CD4-positive, alpha-beta T cell treated with Interleukin-15 for 1 hour (primary cell): Measurements from ENCODE around the gene LBP.
"Not testable (repeated sequence)": the region's sequence is repeated elsewhere in the genome, so short reads cannot be mapped to it uniquely, and the experiment has no call there.

Source experiments
- DNase-seq: peaks from one replicate; pipeline ENCODE4 v3.0.0-alpha.2; 2020

Gene LBP, protein sequence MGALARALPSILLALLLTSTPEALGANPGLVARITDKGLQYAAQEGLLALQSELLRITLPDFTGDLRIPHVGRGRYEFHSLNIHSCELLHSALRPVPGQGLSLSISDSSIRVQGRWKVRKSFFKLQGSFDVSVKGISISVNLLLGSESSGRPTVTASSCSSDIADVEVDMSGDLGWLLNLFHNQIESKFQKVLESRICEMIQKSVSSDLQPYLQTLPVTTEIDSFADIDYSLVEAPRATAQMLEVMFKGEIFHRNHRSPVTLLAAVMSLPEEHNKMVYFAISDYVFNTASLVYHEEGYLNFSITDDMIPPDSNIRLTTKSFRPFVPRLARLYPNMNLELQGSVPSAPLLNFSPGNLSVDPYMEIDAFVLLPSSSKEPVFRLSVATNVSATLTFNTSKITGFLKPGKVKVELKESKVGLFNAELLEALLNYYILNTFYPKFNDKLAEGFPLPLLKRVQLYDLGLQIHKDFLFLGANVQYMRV

DNA sequence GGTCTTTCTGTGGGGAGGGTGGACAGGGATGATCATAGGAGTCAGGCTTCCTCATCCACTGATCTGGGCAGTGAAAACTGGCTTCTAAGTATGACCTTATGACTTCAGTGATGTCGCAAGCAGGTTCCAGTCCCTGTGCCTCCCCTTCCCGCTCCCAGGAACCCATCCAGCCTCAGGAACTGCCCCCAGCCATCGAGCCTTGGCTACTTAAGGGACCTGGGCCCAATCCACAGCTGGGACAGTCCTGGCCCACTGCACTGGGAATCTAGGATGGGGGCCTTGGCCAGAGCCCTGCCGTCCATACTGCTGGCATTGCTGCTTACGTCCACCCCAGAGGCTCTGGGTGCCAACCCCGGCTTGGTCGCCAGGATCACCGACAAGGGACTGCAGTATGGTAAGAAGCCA is at the start of gene LBP:
TSS of gene LBP (plus strand) at position 236 of the 405 bp plus-strand sequence. CDS start at position 271, 35 bp downstream.
- DNase-seq = no peak

DNA sequence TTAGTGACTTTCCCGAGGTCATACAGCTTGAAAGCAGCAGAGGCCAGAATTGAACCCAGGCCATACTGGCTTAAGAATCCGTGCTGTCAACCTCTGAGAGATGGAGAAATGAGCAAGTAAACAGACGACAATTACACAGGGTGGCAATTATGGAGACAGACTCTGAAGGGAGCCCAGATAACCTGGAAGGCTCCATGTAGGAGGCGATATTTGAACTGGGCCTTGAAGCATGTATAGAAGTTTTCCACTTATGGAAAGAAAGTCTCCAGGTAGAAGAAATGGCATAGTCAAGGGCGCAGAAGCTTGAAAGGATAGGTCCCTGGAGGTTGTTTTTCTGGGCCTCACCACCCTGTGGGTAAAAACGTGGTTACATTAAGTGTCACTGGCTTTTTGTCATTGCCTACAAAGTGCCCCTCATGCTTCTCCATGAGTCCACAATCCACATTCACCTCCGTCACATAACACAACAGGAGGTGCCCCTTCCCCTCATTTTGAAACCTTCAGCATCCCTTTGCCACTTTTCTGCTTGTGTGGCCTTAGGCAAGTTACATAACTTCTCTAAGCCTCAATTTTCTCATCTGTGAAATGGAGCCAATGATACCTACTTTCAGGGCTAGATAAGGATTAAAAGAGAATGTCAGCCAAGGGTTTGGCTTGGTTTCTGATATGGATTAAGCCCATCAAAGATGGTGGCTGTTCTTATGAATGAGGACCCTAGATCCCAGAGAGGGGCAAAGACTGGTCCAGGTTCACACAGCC is 48.2 kb upstream of the LBP start:
- no peak for DNase-seq

DNA sequence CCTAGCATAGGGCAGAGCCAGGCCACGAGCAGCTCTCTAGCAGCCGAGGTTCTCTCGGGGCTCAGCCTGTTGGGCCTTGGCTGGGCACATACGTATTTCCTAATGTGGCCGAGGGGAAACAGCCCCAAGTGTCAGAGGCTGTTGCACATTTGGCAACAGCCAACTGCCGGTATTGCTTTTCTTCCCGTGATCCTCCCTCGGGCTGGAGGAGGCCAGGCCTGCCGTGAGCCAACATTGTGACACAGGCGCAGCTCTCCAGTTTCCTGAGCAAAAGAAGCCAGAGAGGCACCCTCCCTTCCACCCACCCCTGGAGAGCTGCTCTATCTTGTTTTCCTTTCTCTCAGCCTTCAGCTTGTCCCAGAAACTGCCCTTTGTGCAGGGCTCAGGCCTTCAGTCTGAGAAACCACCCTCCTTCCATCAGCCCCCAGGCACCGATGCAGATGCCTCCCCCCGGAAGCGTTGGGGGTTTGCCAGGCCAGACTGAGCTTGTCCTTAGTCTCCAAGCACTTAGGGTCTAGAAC is 47.5 kb upstream of the LBP start:
- DNase-seq = peak; percentile 51

DNA sequence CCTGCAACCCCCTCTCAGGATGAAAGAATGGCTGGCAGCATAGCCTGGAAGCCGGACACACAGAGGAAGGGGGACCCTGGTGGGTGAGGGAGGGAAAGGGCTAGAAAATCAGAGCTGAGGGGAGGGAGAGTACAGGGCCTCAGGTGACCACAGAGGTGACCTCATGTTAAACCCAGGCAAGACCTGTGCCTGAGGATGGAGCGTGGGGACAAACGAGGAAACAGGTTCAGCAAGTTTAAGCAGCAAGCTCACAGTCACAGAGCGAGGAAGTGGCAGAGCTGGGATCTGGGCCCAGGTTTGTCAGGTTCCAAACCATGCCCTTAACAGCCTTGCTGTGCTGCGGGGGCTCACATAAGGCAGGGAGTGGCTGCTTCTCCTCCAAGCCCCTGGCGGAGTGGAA is 46.3 kb upstream of the LBP start:
- no peak for DNase-seq

DNA sequence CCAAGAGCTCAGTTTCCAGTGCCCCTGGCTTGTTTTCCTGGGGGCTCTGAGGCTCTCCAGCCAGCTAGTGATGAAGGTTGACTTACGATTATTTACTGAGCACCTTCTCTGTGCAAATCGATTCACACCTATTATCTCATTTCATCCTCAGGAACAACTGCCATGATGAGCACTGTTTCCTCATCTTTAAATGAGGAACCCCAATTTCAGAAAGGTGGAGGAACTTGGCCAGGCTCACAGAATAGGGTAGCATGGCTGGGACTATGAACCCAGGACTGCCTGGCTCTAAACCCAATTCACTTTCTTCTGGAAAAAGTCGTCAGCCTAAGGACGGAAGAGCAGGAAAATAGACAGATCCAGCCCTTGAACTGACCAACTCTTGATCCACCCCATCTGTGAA is 45.8 kb upstream of the LBP start:
- DNase-seq = no peak

DNA sequence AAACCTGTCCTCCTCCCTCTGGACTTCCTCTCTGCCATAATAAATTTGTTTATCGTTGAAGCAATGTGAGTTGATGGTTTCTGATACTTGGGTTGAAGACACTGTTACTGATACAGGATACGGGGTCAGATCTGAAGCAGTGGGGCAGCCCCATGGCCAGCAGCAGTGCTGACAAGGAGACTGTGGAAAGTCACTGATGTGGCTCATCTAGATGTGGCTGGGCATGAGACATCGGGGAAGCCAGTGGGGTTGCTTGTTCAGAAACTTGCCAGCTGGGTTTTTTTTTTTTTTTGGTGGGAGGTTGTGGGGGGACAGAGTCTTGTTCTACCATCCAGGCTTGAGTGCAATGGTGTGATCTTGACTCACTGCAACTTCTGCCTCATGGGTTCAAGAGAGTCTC is 45.0 kb upstream of the LBP start:
- DNase-seq = no peak

DNA sequence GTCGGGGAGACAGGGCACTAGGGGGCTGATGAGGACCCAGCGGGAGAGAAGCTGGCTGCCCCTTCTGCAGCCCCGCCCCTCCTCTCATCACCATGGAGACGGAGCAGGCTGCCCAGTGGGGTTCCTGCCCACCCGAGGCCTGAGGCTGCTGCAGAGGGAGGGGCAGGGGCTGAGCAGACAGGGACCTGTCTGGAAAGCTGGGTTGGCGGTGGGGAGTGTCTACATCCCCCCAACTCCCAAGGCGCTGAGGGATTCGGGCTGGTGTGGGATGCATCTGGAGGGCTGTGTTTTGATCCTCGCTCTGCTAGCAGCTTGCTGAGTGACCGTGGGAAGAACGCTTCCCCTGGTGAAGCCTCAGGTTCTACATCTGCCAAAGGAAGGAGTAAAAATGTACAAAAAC is 43.5 kb upstream of the LBP start:
- no peak for DNase-seq

DNA sequence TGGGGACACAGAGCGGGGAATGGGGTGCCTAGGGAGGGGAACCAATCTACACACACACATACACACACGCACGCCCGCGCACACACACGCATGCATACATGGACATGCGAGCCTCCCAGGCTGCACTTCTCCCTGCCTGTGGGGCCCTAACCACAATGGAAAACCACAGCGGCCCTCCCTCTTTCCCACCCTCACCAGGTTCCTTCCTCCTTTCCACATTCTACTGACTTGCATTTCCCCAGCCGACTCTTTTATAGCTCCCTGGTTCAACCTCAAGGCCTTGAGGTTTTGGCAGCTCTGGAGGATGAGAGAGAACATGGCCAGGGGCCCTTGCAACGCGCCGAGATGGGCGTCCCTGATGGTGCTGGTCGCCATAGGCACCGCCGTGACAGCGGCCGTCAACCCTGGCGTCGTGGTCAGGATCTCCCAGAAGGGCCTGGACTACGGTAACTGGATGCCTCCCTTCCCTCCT is 42.3 kb upstream of the LBP start, which contains the start of gene BPI:
TSS of gene BPI (plus strand) at position 249 of the 472 bp plus-strand sequence. CDS start at position 317, 68 bp downstream.
- peak; percentile 54 for DNase-seq

DNA sequence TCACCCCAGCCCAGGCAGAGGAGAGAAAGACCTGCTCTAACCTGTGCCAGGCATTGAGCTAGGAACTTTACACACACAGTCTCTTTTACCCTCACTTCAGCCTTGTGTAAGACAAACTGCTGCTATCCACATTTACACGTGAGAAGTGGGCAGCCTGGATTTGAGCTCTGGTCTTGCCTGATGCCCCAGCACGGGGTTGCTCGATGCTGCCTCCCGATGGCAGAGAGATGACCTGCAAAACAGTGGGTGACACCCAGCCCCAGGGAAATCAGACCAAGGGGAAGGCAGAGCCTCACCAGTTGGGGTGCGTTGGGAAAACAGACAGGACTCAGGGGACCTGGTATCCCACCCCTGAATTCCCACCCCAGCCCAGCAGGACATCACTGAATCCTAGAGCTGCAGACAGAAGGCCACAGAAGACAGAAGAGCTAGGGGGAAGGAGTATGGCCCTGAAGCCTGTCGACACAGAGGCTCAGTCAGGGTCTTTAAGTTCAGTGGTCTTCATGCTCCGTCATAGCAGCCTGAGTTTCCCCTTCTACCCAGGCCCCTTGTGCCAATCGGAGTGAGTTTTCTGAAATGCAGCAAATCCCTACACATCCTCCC is 41.3 kb upstream of the LBP start:
- peak; percentile 37 for DNase-seq

DNA sequence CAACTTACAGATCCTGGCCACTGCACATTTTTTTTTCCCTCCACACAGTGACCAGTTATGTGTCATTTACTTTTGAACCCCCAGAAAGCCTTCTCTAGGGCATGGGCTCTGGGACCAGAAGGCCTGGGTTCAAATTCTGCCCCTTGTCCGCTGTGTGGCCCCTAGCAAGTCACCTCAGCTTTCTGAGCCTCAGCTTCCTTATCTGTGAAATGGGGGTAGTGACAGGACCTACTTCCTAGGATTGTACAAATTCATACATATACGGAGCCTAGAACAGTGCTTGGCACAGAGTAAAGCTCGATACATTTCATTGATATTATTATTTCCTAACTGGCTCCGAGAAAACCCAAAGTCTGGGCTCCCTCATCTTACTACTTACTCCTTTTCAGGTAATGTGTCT is 40.7 kb upstream of the LBP start:
- DNase-seq = no peak

DNA sequence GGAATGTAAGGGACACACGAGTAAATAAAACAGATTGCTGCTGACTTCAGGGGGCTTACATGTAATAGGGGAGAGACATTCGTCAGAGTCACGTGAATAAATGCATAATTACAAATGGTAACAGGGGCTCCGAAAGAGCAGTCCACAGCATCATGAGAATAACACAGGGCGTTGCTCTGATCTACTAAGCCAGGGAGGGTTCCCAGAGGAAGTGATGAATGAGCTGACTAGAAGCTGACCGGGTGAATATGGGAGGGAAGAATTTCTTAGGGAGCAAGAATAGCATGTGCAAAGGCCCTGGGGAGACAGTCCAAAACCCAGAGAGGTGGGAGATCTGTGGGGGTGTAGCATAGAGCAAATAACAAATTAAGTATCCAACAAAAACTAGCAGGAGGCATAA is 39.9 kb upstream of the LBP start:
- no peak for DNase-seq

DNA sequence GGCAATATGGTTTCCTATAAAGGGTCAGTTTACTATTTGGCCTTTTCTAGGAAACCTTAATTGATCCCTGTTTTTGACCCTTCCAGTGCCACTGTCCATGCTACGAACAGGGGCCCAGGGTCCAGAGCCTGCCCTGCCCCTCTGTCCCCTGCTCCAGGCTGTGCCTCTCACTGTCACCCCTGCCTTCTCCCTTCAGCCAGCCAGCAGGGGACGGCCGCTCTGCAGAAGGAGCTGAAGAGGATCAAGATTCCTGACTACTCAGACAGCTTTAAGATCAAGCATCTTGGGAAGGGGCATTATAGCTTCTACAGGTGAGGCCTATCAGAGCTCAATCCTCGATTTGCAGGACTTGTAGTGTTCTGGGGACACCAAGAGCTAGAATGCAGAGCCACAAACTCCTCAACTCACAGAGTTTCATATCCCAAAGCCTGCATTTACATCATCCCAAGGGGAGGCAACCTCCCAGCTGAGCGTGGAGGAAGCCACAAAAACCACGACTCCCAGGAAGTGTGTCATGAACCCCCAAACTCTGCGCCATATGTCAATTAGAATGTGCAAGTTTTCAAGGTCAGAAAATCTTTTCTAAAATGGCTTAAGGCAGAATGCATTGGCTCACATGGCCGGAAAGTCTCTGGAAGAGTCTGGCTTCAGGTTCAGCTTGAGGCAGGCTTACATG is 38.8 kb upstream of the LBP start:
- no peak for DNase-seq

DNA sequence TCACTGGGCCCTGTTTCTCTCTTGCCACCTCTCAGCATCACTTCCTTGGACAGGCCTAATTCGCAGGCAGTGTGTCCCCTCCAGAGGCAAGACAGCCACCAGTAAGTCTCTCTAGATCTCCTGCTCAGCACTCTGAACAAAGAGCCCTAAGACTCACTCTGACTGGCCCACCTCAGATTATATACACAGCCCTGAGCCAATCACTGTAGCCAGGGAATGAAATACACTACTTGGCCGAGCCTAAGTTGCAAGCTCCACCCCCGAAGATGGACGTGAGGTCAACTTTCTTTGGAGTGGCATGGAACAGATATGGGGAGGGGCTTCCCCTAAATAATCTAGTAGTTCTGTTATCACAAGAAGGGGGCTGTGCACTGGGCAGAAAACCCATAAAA is 38.2 kb upstream of the LBP start:
- DNase-seq = no peak

DNA sequence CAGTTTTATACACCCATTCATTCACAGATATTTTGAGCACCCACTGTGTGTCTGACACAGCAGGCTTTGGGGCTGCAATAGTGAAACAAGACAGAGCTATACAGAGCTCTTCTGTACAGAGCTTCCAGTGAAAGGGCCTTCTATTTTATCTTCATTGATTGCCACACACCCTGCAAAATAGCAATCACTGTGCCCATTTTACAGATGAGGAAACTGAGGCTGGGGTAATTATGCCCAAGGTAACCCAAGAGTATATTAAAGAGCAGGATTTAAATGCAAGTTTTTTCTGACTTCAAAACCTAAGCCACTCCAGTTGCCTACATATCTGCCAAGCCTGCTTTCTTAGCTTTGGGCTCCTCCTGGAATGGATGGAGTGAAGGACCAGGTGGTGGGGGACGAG is 37.8 kb upstream of the LBP start:
- no peak for DNase-seq

DNA sequence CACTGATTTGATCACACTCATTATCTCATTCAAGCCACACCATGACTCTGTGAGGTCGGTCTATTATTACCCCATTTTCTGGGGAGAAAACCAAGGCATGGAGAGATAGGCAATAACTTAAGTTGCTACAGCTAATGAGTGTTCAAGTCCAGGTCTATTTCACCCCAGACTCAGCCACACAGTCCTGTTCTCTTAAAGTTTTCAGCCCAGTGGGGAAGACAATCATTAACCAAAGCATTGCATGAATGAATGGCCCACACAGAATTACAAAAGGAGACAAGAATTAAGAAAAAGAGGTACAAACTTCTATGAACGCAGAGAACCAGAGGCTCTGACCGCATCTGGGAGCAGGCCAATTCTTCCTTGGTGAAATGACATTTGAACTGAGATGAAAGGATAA is 35.2 kb upstream of the LBP start:
- DNase-seq = no peak

DNA sequence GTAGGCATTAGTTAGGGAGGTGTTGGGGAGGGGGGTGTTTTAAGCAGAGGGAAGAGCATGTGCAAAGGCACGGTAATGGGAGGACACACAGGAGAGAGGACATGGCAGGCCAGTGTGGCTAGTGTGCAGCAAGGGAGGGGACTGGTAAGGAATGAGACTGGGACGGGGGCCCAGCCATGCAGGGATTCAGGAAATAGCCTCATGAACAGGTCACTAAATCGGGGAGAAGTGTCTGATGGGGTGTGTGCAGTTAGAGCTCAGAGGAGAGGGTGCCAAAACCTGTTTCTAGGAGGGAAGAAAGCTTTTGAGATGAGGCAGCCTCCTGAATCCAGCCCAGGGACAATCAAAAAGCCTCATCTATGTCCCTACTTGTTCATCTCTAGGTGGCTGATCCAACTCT is 34.8 kb upstream of the LBP start:
- no peak for DNase-seq

DNA sequence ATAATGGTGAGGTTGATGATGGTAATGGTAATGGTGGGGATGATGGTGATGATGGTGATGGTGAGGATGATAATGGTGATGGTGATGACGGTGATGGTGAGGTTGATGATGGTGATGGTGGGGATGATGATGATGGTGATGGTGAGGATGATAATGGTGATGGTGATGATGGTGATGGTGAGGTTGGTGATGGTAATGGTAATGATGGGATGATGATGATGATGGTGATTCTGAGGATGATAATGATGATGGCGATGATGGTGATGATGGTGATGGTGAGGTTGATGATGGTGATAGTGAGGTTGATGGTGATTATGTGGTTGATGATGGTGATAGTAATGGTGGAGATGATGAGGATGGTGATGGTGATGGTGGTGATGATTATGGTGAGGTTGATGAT is 32.6 kb upstream of the LBP start:
- DNase-seq = no peak

DNA sequence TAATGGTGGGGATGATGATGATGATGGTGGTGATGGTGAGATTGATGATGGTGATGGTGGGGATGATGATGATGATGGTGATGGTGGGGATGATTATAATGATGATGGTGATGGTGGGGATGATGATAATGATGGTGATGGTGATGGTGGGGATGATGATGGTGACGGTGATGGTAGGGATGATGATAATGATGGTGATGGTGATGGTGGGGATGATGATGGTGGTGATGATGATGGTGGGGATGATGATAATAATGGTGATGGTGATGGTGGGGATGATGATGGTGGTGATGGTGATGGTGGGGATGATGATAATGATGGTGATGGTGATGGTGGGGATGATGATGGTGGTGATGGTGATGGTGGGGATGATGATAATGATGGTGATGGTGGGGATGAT is 31.9 kb upstream of the LBP start:
- not testable (repeated sequence) for DNase-seq

DNA sequence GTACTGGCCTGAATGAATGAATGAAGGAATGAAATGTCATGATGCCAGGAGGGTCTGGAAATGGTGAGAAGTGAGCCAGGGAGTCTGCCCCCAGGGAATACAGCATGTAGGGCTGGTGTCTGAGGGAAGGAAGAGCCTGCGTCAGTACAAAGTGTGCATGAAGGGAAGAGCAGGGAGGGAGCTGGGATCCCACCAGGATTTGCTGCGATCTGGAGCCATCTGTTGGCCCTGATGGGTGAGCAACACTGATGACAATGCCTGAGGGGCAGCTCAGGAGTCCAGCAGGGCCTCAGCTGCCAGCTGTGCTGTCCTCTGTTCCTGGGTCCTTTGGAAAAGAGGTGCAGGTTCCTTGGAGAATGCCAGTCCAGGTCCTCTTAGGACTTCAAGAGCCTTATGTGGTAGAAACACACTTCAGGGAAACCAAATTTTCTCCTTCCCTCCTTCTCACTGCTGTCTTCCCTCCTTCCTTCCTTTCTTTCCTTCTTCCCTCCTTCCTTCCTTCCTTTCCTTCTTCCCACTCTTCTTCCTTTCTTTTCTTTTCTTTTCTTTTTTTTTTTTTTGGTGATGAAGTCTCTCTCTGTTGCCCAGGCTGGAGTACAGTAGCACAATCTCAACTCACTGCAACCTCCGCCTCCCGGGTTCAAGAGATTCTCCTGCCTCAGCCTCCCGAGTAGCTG is 30.9 kb upstream of the LBP start:
- no peak for DNase-seq

DNA sequence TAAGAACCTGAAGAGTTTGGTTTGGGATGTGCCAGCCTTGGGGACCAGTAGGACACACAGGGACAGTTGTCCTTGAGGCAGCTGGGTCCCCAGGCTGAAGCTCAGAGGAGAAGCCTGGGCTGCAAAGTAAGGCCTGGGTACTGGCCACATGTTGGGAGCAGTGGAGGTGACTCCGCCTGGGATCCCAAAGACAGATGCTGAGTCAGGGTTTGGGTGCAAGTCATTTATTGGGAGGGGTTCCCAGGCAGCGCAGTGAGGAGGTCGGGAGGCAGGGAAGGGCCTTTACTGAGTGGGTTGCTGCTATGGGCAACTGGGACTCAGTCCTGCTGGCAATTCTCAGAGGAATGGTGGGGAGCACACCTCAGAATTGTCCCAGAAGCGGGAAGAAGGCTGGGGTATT is 29.9 kb upstream of the LBP start:
- no peak for DNase-seq

DNA sequence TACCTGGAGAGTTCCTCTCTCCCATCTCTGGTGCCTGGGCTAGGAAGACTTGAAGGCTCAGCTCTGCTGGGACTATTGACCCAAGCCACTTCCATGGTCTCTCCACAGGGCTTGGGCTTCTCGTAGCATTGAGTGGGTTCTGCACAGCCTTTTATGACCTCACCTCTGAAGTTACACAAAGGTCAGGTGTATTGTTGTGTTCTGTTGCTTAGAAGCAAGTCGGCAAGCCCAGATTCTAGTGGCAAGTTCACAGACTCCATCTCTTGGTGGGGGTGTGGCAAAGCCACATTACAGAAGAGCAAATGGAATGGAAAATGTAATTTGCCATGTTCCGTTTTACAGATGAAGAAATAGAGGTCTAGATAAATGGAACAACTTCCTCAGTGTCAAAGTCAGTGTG is 28.9 kb upstream of the LBP start:
- no peak for DNase-seq

DNA sequence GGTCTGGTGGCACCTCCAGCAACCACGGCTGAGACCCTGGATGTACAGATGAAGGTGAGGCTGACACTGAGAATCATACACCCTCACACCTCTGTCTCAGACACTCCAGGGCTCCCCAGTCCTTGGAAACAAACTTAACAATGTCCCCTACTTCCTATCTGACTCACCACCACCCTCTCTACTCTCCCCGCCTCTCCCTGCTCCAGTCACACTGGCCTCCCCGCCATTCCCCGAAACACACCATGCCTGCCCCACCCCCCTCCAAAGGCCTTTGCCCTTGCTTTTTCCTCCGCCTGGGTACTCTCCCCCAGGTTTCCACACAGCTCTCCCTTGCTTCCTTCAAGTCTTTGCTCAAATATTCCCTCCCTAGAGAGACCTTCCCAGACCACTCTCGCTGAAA is 26.1 kb upstream of the LBP start:
- DNase-seq = no peak
